ENCODE measurements around the gene METTL24.

The METTL24 gene

GRCh38 chr6:110357664-110358552 lies at the start of gene METTL24:
METTL24 (minus strand) TSS chr6:110358349; CDS start chr6:110358272, 77 bp downstream.
- DNase-seq (ENCODE audit: low spot score): no peak

DNA sequence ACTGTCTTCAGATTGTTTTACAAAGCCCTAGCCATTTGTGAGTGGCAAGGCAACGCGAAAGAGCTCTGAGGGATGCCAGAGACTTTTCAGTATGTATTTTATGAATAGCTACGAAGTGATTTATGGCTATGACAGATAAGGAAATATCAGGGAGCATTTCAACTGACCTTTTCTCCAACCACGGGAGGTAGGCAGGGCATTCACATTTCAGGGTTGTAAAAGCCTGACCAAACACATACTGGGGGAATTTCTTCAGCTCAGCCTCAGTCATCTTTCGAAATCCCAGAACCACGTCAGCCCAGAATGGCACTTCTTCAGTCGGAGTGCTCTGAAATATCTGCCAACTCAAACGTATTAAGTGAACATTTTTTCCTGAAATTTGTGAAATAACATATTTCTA lies 46.5 kb upstream of the METTL24 start:
- no peak for DNase-seq (ENCODE audit: low spot score)

DNA sequence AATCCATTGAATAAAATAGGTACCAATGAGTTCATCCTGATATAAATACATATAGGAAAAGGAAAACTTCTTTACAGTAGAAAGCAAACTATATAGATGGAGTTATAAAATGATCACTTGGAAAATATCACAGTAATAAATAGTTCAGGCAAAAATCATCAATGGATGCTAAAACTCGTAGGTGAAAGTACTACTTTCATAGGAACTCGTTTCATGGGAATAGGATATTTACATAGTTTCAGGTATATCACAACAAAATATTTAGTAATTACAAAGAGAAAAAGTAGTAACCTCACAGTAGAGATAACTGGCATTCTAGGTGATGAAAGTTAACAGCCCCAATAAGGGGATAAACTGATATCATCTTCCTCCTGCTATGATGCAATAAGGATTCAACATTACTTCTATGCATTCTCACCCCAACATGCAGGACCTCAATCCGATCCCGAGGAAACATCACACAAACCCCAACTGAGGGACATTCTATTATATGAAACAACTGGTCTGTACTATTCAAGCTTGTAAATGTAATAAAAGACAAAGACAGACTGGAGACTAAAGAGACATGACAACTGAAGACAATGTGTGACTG lies 43.5 kb upstream of the METTL24 start:
- DNase-seq (ENCODE audit: low spot score): no peak

DNA sequence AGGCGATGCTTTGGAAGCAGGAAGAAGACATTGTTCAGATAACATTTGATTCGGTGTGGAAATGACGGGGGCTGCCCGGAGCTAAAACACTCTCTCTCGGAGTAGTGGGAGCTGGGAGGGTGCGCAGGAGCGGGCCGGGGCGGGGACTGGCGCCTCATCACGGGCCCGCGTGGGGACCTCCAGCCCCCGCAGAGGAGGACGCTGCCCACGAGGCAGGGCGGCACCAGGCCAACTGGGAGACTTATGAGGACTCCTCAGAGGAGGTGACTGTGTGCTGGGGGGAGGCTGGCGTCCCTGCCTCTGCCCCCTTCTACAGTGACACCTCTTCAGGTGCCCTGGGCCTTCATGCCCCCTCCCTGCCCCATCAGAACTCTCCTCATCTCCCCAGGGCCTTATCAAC lies 42.1 kb upstream of the METTL24 start:
- DNase-seq (ENCODE audit: low spot score): no peak

- no peak for DNase-seq (ENCODE audit: low spot score)
These were observed 41.3 kb upstream of the METTL24 start for GRCh38 chr6:110399219-110400071.

DNA sequence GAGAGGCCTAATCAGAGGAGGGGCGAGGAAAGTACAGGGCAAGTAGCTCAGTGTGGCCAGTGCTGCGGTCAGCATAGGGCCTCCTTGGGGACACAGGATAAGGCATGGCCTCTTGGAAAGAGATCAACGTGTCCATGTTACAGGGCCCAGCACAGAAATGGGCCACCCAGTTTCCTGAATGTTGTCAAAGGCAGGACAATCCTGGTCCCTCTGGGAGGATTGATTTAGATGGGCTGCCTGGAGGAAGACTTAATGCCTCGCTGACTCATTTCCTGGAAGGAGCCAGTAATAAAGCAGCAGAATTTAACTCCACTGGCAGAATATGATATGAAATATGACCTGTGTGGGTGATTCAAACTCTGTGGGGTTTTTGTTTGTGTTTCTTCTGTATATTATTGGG lies 40.6 kb upstream of the METTL24 start:
- peak; percentile 31 for DNase-seq (ENCODE audit: low spot score)

DNA sequence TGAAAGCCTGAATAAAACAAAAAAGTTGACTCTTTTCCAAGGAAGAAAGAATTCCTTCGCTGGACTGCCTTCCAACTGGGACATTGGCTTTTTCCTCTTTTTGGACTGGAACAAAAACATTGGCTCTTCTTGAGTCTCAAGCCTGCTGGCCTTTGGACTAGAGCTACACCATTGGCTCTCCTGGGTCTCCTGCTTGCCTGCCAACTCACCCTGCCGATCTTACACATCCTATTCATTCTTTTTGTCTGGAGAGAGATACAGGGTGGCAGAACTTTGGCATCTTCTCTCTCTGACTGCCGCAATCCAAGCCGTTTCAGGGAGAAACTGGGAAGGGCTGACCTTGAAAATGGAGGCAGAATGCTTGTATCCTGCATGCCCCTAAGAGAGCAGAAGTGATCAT lies 37.1 kb upstream of the METTL24 start:
- DNase-seq (ENCODE audit: low spot score): no peak

DNA sequence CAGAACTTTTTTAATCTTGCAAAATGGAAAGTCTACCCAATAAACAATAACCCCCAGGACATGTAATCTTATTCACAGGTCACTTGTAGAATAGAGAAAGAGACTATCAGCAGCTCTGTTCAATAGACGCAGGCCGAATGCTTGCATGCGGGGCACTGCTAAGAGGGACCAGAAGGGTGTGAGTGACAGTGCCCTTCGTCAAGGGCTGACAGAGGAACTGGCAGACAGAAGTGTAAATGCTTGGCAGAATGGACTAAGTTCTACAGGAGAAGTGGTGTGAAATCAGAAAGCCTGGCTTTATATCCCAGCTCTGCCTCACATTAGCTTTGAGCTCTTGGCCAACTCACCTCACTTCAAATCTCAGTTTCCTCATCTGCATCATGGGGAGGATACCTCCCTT lies 36.3 kb upstream of the METTL24 start:
- no peak for DNase-seq (ENCODE audit: low spot score)

- DNase-seq (ENCODE audit: low spot score): no peak
These were observed 34.6 kb upstream of the METTL24 start for GRCh38 chr6:110392727-110393126.

DNA sequence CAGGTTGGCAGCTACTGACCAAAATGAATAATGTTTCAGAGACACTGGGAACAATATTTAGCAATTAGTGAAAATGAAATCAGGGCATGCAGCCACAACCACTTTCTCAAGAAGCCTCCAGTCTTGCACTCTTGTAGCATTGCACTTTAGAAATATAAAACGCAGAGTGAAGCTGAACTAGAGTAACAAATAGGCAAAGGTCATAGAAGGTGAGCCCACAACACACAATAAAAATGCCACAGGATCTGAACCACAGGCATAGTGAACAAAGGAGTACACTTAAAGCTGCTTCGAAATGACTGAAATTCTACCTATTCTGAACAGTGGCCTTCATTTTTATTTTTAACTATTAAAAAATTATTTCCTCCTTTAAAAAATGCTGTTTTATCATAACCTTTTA lies 32.3 kb upstream of the METTL24 start:
- no peak for DNase-seq (ENCODE audit: low spot score)

- DNase-seq (ENCODE audit: low spot score): no peak
These were observed 31.7 kb upstream of the METTL24 start for GRCh38 chr6:110389689-110390382.

- DNase-seq (ENCODE audit: low spot score): no peak
These were observed 29.8 kb upstream of the METTL24 start for GRCh38 chr6:110387986-110388385.

DNA sequence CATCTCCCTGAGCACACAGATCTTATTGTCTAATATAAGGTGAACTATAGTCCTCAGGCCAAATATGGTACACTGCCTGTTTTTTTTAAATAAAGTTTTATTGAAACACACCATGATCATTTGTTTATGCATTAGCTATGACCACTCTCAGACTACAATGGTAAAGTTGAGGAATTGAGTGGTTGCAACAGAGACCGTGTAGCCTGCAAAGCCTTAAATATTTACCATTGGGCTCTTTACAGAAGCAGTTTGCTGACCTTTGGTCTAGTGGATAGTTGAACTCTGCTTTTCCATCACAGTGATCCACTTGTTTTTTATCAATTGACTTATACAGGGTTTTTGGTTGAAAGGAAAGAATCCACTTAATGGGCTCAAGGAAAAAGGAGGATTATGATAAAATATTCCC lies 27.3 kb upstream of the METTL24 start:
- no peak for DNase-seq (ENCODE audit: low spot score)

DNA sequence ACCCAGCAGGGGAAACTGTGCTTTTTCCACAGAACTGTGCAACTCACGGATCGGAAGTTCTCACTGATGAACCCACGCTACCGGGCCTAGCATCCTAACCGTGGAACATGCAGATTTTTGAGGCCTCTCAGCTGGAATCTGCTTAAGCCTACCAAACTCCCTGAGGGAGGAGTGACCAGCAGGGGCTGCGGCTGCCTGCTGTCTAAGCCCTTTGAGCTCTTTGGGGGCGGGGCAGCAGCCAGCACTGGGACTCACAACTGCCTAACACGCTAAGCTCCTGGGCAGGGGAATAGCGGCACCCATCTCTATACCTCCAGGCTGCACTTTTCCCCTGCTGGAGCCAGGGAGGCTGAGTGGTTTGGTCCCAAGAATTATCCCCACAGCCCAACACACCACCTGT lies 20.4 kb upstream of the METTL24 start:
- no peak for DNase-seq (ENCODE audit: low spot score)

DNA sequence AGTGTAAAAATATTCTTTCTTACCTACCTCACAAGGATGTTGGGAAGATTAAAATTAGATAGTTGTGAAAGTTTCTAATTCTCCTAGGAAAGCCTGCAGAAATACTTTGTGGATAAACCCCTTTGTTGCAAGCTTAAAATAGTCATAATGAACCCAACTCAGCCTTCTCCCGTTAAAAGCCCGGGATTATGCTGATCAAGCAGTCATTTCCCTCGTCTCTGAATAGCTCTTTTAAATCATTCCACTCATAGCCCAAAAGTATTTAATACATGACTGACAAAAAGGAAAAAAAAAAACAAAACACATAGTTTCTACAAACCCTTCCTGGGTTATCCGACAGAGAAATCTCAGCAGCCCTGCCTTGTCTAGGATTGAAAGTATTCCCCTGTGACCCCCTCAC lies 10.9 kb upstream of the METTL24 start:
- DNase-seq (ENCODE audit: low spot score): no peak

- no peak for DNase-seq (ENCODE audit: low spot score)
These were observed 10.1 kb upstream of the METTL24 start for GRCh38 chr6:110368284-110368683.

- no peak for DNase-seq (ENCODE audit: low spot score)
These were observed 9.7 kb upstream of the METTL24 start for GRCh38 chr6:110367825-110368224.

GRCh38 chr6:110366975-110367374 lies 8.8 kb upstream of the METTL24 start:
- no peak for DNase-seq (ENCODE audit: low spot score)

GRCh38 chr6:110366256-110366655 lies 8.1 kb upstream of the METTL24 start:
- no peak for DNase-seq (ENCODE audit: low spot score)

DNA sequence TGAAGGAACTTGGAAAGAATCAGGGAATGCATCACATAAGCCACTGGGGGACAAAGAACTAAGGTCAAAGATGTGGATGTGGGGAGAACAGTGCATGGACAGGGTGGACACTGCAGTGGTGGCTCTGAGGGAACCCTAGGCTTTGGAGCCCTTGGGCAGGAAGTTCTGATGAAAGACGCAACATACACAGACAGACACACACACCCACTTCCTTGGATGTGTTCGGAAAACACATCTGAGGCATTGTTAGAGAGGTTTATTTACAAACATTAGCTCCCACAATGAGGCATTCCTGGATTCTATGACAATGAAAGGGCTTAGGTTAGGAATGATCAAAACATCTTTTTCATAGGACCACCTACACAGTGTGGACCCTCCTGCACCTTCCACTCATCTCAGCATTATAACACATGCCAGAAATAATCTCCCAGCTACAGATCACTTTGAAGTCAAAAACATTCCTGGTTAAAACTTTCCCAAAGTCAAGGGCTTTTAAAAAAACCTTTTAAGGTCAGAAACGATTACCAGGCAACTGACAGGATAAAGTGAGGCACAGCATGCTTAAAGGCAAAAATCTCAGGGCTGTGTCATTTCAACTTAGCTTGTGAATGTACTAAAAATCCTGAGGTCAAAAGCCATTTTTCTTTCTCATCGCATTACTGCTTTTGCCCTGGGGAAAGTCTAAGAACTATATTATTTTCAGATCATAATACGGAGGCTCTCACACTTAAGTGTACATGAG lies 6.4 kb upstream of the METTL24 start:
- DNase-seq (ENCODE audit: low spot score): no peak

DNA sequence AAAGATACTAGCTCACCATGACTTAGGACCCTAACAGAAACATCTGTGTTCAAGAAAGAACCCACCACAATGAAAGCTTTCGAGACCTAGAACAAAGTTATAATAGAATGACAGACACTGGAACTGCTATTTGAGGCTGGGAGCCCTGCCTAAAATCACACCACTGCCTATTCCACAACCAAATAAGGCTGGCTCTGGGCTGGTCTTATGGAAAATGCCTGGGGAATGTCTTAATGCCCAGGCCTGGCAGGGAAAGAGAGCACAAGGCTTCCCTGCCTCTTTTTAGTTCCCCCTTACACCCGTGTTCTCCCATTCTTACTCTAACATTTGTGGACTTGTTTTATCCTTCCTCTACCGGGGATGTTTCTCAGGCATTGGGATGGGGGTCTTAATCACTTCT lies 5.6 kb upstream of the METTL24 start:
- no peak for DNase-seq (ENCODE audit: low spot score)

Data from COLO829 (cell line).